Sigmoid colon (tissue), 7 donors: ENCODE measurements around the gene RIMBP2. TPM values are rescaled to one million over a fixed set of nuclear protein-coding genes. Genes with fewer than 3 reads are reported as not detected.
"Not testable (repeated sequence)": the region's sequence is repeated elsewhere in the genome, so short reads cannot be mapped to it uniquely, and the experiment has no call there.

ENCODE experiments used
- DNase-seq: peaks from one replicate; pipeline ENCODE4 v3.0.0-alpha.2; 2019
- H3K27ac ChIP-seq, 4 donors: fragments of 200-600 bp; sonication (generic); one replicate each; pipeline ENCODE4 v1.5.1; 2016 to 2019; ENCODE audit warnings: mild to moderate bottlenecking in 1 of 4
- H3K27me3 ChIP-seq, 3 donors: fragments of 200-600 bp; sonication (generic); one replicate each; pipeline ENCODE4 v1.5.1; 2019; ENCODE audit warnings: mild to moderate bottlenecking in 1 of 3
- H3K36me3 ChIP-seq, 4 donors: fragments of 200-600 bp; sonication (generic); one replicate each; pipeline ENCODE4 v1.5.1; 2016 to 2019
- H3K4me1 ChIP-seq, 4 donors: fragments of 200-600 bp; sonication (generic); one replicate each; pipeline ENCODE4 v1.5.1; 2017 to 2019
- H3K4me3 ChIP-seq, 4 donors: fragments of 200-600 bp; sonication (generic); one replicate each; pipeline ENCODE4 v1.5.1; 2017 to 2019; ENCODE audit warnings: mild to moderate bottlenecking in 2 of 4, moderate library complexity in 1 of 4
- H3K9me3 ChIP-seq, 4 donors: fragments of 200-600 bp in 3 of 4; sonication (generic) in 3 of 4; one replicate each; pipeline versions ENCODE4 v1.5.1 to v1.6.1; 2013 to 2019
- EP300 ChIP-seq, 4 donors: sonication (generic); formaldehyde crosslinking; IDR thresholded peaks; one replicate each; pipeline ENCODE4 v1.6.1; 2017; ENCODE audit warnings: antibody characterized with exemption in 4 of 4
- POLR2A ChIP-seq, 2 donors: fragments of 450-650 bp; IDR thresholded peaks; one replicate each; pipeline ENCODE4 v1.6.1; 2016; ENCODE audit warnings: antibody characterized with exemption in 2 of 2, mild to moderate bottlenecking in 2 of 2, moderate library complexity in 2 of 2
- POLR2AphosphoS5 ChIP-seq, 4 donors: sonication (generic); formaldehyde crosslinking; IDR thresholded peaks; one replicate each; pipeline ENCODE4 v1.6.1; 2017; ENCODE audit warnings: antibody characterized with exemption in 4 of 4
- WGBS, 2 donors: extraction: QIAGEN DNeasy Blood & Tissue Kit; methylation state at CpG; one replicate each; pipeline ENCODE4 v1.1.7; 2013; 5-methylcytosine and 5-hydroxymethylcytosine counted together
- intact Hi-C: fragments of 100-400 bp; cut with DNase I; formaldehyde crosslinking; loops from one replicate; pipeline ENCODE4 v1.15.1; 2023
- polyA plus RNA-seq, 3 donors: library from polyadenylated mRNA; stranded (reverse); fragments of 200-250 nt; gene quantifications; one replicate each; pipeline ENCODE4 v1.2.3, GENCODE V29; 2013
- total RNA-seq, 4 donors: library from RNA; depleted of rRNA; stranded (reverse); fragments of >200 nt; gene quantifications; one replicate each; pipeline ENCODE4 v1.1.0, GENCODE V29; 2016
- TF ChIP-seq, protein P1 (sequence below), 4 experiments: fragments of 450-650 bp in 3 of 4; fragments of 200-600 bp in 1 of 4; IDR thresholded peaks; one replicate each; pipeline ENCODE4 v1.5.1; 2016 to 2019; ENCODE audit warnings: antibody characterized with exemption in 4 of 4, mild to moderate bottlenecking in 3 of 4, moderate library complexity in 2 of 4
- donor health status: healthy with polysubstance abuse.
- donor health status: Bipolar disorder and iron deficiency.
- donor health status: healthy.

RIMBP2 gene
- total and polyA plus RNA-seq, 7 donors: under 0.01 to 5.5 (median 1.4) TPM

DNA sequence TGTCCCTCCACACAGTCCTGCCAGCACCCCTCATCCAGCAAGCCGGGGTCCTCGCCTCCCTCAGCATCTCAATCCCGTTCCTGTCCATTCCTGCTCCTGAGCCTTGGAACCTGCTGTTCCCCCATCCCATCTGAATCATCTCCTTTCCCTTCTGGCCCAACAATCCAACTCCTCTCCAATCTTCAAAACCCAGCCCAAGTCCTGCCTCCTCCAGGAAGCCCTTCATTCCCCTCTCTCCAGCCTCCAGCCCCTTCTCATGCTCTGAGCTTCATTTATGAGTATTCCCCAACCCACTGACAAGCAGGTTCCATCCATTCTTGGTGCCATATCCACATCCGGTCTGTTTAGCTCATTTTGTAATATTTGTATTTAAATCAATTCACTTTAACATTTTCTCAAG lies 128.1 kb downstream of the RIMBP2 start:
- TF ChIP-seq, protein P1, sequence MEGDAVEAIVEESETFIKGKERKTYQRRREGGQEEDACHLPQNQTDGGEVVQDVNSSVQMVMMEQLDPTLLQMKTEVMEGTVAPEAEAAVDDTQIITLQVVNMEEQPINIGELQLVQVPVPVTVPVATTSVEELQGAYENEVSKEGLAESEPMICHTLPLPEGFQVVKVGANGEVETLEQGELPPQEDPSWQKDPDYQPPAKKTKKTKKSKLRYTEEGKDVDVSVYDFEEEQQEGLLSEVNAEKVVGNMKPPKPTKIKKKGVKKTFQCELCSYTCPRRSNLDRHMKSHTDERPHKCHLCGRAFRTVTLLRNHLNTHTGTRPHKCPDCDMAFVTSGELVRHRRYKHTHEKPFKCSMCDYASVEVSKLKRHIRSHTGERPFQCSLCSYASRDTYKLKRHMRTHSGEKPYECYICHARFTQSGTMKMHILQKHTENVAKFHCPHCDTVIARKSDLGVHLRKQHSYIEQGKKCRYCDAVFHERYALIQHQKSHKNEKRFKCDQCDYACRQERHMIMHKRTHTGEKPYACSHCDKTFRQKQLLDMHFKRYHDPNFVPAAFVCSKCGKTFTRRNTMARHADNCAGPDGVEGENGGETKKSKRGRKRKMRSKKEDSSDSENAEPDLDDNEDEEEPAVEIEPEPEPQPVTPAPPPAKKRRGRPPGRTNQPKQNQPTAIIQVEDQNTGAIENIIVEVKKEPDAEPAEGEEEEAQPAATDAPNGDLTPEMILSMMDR (IDR thresholded peaks at IDR 0.05): no peak
- no peak for TF ChIP-seq EP300 (IDR thresholded peaks at IDR 0.05)
- no peak for TF ChIP-seq POLR2A (IDR thresholded peaks at IDR 0.05)
- TF ChIP-seq POLR2AphosphoS5 (IDR thresholded peaks at IDR 0.05): no peak
- H3K9me3 ChIP-seq: peaks cover 0 to 2% (median 0%) of the 10 kb centered on the region in 4 donors
- no peak overlapping the region for H3K27ac ChIP-seq
- 90 to 95% methylated on average over 4 of the region's 4 CpGs for WGBS, 2 donors
- no peak overlapping the region for H3K4me3 ChIP-seq
- no peaks in the 10 kb centered on the region for H3K36me3 ChIP-seq
- no peak for DNase-seq
- H3K4me1 ChIP-seq: no peaks in the 10 kb centered on the region
- intact Hi-C loops: no loop called here
- H3K27me3 ChIP-seq: peaks cover 0 to 5% (median 0%) of the 10 kb centered on the region in 3 donors

DNA sequence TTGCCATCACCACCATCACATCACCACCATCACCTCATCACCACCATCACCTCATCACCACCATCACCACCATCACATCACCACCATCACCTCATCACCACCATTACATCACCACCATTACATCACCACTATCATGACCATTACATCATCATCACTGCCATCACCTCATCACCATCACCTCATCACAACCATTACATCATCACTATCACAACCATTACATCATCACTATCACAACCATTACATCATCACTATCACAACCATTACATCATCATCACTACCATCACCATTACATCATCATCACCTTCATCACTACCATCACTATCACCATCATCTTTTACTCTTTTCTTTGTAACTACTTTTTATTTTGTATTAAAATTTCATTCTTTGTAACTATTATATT lies 131.6 kb downstream of the RIMBP2 start:
- intact Hi-C loops, H3K36me3 ChIP-seq, H3K9me3 ChIP-seq, H3K27me3 ChIP-seq, H3K4me3 ChIP-seq, H3K27ac ChIP-seq, H3K4me1 ChIP-seq, DNase-seq: not testable (repeated sequence)

DNA sequence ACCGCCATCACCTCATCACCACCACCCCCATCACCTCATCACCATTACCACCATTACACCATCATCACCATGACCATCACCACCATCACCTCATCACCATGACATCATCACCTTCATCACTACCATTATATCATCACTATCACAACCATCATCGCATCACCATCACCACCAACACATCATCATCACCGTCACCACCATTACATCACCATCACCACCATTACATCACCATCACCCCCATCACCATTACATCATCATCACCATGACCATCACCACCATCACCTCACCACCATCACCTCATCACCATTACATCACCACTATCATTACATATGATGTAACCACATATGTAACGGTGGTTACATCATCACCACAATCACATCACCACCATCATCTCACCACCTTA lies 132.3 kb downstream of the RIMBP2 start:
- TF ChIP-seq POLR2A (IDR thresholded peaks at IDR 0.05): no peak
- Histone ChIP-seq H3K9me3 (peaks cover 0 to 3% (median 0%) of the 10 kb centered on the region in 4 donors), H3K4me1 (no peaks in the 10 kb centered on the region), H3K36me3 (no peaks in the 10 kb centered on the region), H3K4me3 (no peak overlapping the region), H3K27ac (no peak overlapping the region), H3K27me3 (no peaks in the 10 kb centered on the region)
- intact Hi-C loops: no loop called here
- WGBS, 2 donors: 91 to 94% methylated on average over 4 of the region's 4 CpGs
- no peak for DNase-seq

DNA sequence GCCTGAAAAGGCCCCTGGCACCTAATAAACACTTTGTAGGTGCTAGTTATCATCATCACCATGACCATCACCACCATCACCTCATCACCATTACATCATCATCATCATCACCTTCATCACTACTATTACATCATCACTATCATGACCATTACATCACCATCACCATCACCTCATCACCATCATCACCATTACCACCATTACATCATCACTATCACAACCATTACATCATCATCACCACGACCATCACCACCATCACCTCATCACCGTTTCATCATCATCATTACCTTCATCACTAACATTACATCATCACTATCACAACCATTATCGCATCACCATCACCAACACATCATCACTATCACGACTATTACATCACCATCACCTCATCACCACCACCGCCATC lies 132.8 kb downstream of the RIMBP2 start:
- DNase-seq: no peak
- Histone ChIP-seq H3K27ac (no peak overlapping the region), H3K4me1 (no peaks in the 10 kb centered on the region), H3K36me3 (no peaks in the 10 kb centered on the region), H3K4me3 (no peak overlapping the region), H3K9me3 (peaks cover 0 to 3% (median 0%) of the 10 kb centered on the region in 4 donors), H3K27me3 (no peaks in the 10 kb centered on the region)
- 81 to 87% methylated on average over 5 of the region's 5 CpGs for WGBS, 2 donors
- intact Hi-C loops: no loop called here
- TF ChIP-seq POLR2A (IDR thresholded peaks at IDR 0.05) (no peak), EP300 (IDR thresholded peaks at IDR 0.05) (no peak), POLR2AphosphoS5 (IDR thresholded peaks at IDR 0.05) (no peak)
- TF ChIP-seq, protein P1 (IDR thresholded peaks at IDR 0.05): no peak

DNA sequence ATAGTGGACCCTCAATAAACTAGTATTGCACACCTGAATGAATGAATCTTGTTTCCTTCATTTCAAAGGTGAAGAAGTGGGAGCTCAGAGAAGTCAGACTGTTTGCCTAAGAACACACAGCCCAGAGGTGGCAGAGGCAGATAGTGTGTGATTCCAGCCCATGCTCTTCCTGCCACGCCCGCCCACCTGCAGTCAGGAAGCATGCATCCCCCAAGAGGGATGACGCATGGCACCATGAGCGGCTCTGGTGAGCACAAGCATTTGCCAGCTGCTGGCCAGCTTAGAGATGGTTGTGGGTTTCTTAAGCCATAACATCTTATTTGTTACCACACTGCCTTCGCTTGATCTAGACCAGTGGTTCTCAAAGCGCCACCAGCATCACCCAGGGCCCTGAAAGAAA lies 133.8 kb downstream of the RIMBP2 start:
- TF ChIP-seq POLR2AphosphoS5 (IDR thresholded peaks at IDR 0.05) (no peak), EP300 (IDR thresholded peaks at IDR 0.05) (no peak), POLR2A (IDR thresholded peaks at IDR 0.05) (no peak)
- TF ChIP-seq, protein P1 (IDR thresholded peaks at IDR 0.05): no peak
- intact Hi-C loops: no loop called here
- no peak overlapping the region for H3K4me3 ChIP-seq
- no peak overlapping the region for H3K27ac ChIP-seq
- no peaks in the 10 kb centered on the region for H3K27me3 ChIP-seq
- no peaks in the 10 kb centered on the region for H3K36me3 ChIP-seq
- WGBS, 2 donors: 92% methylated on average over 6 of the region's 6 CpGs
- DNase-seq: no peak
- peaks cover 0 to 3% (median 0%) of the 10 kb centered on the region in 4 donors for H3K9me3 ChIP-seq
- no peaks in the 10 kb centered on the region for H3K4me1 ChIP-seq

DNA sequence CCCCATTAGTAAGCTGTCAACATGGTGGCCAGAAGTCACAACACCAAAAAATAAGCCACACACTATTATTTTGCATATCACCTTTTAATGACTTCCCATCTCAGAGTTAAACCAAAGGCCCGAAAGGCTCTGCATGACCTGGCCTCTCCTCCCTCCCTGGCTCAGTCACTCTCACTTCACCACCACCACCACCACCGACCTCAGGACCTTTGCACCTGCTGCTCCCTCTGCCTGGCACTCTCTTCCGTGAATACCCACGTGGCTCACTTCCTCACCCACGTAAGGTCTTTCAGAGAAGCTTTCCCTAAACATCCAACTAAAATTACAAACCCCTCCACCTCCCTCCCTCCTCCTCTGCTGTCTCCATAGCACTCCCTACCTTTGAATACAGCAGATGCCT lies 134.3 kb downstream of the RIMBP2 start:
- no peaks in the 10 kb centered on the region for H3K4me1 ChIP-seq
- TF ChIP-seq POLR2AphosphoS5 (IDR thresholded peaks at IDR 0.05) (no peak), POLR2A (IDR thresholded peaks at IDR 0.05) (no peak), EP300 (IDR thresholded peaks at IDR 0.05) (no peak)
- TF ChIP-seq, protein P1 (IDR thresholded peaks at IDR 0.05): no peak

More for the DNA sequence above, 134.3 kb downstream of the RIMBP2 start:
- no peak overlapping the region for H3K27ac ChIP-seq
- DNase-seq: no peak
- no peaks in the 10 kb centered on the region for H3K27me3 ChIP-seq
- no peak overlapping the region for H3K4me3 ChIP-seq
- peaks cover 0 to 3% (median 0%) of the 10 kb centered on the region in 4 donors for H3K9me3 ChIP-seq
- H3K36me3 ChIP-seq: no peaks in the 10 kb centered on the region
- 72 to 74% methylated on average over 5 of the region's 5 CpGs for WGBS, 2 donors
- intact Hi-C loops: no loop called here
